ENCODE results near the gene NCAPG2.

Gene NCAPG2

GRCh38 chr7:158584407-158584806, 120.2 kb downstream of the NCAPG2 start:
- TF ChIP-seq CTCF (IDR thresholded peaks at IDR 0.05; ENCODE audit: borderline replicate concordance, insufficient read depth, low read depth, low read length) = no peak
- H3K4me3 ChIP-seq (ENCODE audit: low read depth, low read length) = no peak overlapping the region

- TF ChIP-seq CTCF (IDR thresholded peaks at IDR 0.05; ENCODE audit: borderline replicate concordance, insufficient read depth, low read depth, low read length) = no peak
Measured at GRCh38 chr7:158583810-158584209, 120.8 kb downstream of the NCAPG2 start.

GRCh38 chr7:158583143-158583542, 121.5 kb downstream of the NCAPG2 start:
- H3K4me3 ChIP-seq (ENCODE audit: low read depth, low read length) = no peak overlapping the region
- no peak for TF ChIP-seq CTCF (IDR thresholded peaks at IDR 0.05; ENCODE audit: borderline replicate concordance, insufficient read depth, low read depth, low read length)

More at GRCh38 chr7:158583810-158584209, 120.8 kb downstream of the NCAPG2 start:
- H3K4me3 ChIP-seq (ENCODE audit: low read depth, low read length) = no peak overlapping the region

GRCh38 chr7:158582089-158582456, 122.5 kb downstream of the NCAPG2 start:
- no peak for TF ChIP-seq CTCF (IDR thresholded peaks at IDR 0.05; ENCODE audit: borderline replicate concordance, insufficient read depth, low read depth, low read length)

GRCh38 chr7:158581440-158582088, 123.0 kb downstream of the NCAPG2 start:
- H3K4me3 ChIP-seq (ENCODE audit: low read depth, low read length) = no peak overlapping the region
- no peak for TF ChIP-seq CTCF (IDR thresholded peaks at IDR 0.05; ENCODE audit: borderline replicate concordance, insufficient read depth, low read depth, low read length)

More at GRCh38 chr7:158582089-158582456, 122.5 kb downstream of the NCAPG2 start:
- no peak overlapping the region for H3K4me3 ChIP-seq (ENCODE audit: low read depth, low read length)

Measured in GM12875 (cell line).